ENCODE data around the gene DEDD.

- TF ChIP-seq TAF1 (IDR thresholded peaks at IDR 0.05; ENCODE audit: borderline replicate concordance, insufficient read depth, low read length) (no peak), SIN3A (IDR thresholded peaks at IDR 0.05; ENCODE audit: borderline replicate concordance, insufficient read depth, low read length) (no peak)
Measured at GRCh38 chr1:161106431-161106830, 26.0 kb downstream of the DEDD start.

All from PFSK-1 (cell line).